ENCODE measurements around the gene HHIP. TPM values are rescaled to one million over a fixed set of nuclear protein-coding genes. Genes with fewer than 3 reads are reported as not detected.
A peak's percentile ranks its signal among the peaks of the same experiment; 100 is the strongest.

The HHIP gene
- total and polyA plus RNA-seq, 3 donors from 2014 or later, result 3.5 to 5.3 (median 3.5) TPM

DNA sequence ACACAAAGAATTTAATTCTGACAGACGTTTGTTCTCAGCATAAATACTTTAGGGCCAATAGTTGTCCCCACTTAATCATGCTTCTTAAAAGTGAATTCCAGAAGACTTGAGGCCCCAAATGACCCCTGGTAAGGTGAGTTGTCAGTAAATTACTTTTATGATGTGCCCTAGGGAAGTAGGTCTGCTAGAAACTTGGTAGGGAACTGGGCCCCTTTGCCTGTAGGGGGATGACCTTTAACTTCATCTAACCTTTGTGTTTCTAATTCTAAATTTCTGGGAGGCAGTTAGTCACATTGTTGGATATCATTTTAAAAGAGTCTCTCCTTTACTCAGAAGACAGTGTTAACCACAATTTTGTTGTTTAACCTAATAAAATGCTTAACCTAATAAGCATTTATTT lies 28.8 kb downstream of the HHIP start:
- Histone ChIP-seq H3K36me3 (ENCODE audit: low read depth, missing control alignments) (no peaks in the 10 kb centered on the region), H3K9me3 (no peaks in the 10 kb centered on the region), H3K27me3 (no peaks in the 10 kb centered on the region), H3K4me3 (no peak overlapping the region), H3K27ac (peak overlapping the region in 1 of 2 donors; percentile 17), H3K4me1 (no peaks in the 10 kb centered on the region)
- no peak for TF ChIP-seq POLR2A (IDR thresholded peaks at IDR 0.05)
- TF ChIP-seq, protein P1, sequence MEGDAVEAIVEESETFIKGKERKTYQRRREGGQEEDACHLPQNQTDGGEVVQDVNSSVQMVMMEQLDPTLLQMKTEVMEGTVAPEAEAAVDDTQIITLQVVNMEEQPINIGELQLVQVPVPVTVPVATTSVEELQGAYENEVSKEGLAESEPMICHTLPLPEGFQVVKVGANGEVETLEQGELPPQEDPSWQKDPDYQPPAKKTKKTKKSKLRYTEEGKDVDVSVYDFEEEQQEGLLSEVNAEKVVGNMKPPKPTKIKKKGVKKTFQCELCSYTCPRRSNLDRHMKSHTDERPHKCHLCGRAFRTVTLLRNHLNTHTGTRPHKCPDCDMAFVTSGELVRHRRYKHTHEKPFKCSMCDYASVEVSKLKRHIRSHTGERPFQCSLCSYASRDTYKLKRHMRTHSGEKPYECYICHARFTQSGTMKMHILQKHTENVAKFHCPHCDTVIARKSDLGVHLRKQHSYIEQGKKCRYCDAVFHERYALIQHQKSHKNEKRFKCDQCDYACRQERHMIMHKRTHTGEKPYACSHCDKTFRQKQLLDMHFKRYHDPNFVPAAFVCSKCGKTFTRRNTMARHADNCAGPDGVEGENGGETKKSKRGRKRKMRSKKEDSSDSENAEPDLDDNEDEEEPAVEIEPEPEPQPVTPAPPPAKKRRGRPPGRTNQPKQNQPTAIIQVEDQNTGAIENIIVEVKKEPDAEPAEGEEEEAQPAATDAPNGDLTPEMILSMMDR (IDR thresholded peaks at IDR 0.05), result no peak
- DNase-seq, result no peak
- intact Hi-C loops (cut with DNase I; ENCODE audit: low total_unique reads), result no loop called here
- 43 to 46% methylated on average over 1 of the region's 1 CpG for WGBS, 2 donors

DNA sequence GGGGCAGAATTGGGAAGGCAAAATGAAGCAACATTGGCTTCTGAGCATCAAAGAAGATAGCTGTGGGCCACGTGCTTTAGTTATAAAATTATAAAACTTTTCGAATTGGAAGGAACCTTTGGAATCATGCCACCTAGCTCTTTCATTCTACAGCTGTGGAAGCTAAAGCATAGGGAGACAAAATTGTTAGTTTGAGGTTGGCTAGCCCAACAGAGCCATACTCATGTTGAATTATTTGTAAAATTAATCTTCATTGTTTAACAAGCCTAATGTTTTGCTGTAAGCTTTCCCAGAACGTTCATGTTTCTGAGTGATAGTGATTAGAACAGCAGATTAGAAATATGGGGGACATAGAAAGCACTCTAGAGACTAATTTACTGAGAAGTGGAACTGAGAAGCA lies 35.9 kb downstream of the HHIP start:
- Histone ChIP-seq H3K4me1 (no peaks in the 10 kb centered on the region), H3K27ac (no peak overlapping the region), H3K36me3 (ENCODE audit: low read depth, missing control alignments) (no peaks in the 10 kb centered on the region), H3K4me3 (no peak overlapping the region), H3K27me3 (no peaks in the 10 kb centered on the region), H3K9me3 (no peaks in the 10 kb centered on the region)
- 29 to 47% methylated on average over 3 of the region's 3 CpGs for WGBS, 2 donors
- intact Hi-C loops (cut with DNase I; ENCODE audit: low total_unique reads), result no loop called here
- TF ChIP-seq POLR2A (IDR thresholded peaks at IDR 0.05), result no peak
- TF ChIP-seq, protein P1 (IDR thresholded peaks at IDR 0.05), result no peak
- no peak for DNase-seq

DNA sequence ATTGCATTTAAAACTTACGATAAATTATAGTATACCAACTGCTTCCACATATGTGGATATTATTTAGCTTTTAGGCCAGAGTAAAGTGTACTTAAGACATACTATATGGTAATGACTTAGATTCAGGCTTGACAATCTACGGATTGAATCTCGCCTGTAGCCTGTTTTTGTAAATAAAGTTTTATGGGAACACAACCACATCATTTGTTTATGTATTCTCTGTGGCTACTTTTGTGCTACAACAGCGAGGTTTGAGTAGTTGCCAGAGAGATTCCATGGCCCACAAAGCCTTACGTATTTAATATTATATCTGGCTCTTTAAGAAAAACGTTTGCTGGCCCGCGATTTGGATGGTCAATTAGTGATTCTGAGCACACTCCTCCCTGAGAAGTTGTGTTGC lies 37.6 kb downstream of the HHIP start:
- Histone ChIP-seq H3K4me1 (no peaks in the 10 kb centered on the region), H3K27ac (no peak overlapping the region), H3K36me3 (ENCODE audit: low read depth, missing control alignments) (no peaks in the 10 kb centered on the region), H3K27me3 (no peaks in the 10 kb centered on the region), H3K4me3 (no peak overlapping the region), H3K9me3 (no peaks in the 10 kb centered on the region)
- intact Hi-C loops (cut with DNase I; ENCODE audit: low total_unique reads), result no loop called here
- DNase-seq, result no peak
- TF ChIP-seq, protein P1 (IDR thresholded peaks at IDR 0.05), result no peak
- WGBS, 2 donors, result 71 to 75% methylated on average over 8 of the region's 8 CpGs

DNA sequence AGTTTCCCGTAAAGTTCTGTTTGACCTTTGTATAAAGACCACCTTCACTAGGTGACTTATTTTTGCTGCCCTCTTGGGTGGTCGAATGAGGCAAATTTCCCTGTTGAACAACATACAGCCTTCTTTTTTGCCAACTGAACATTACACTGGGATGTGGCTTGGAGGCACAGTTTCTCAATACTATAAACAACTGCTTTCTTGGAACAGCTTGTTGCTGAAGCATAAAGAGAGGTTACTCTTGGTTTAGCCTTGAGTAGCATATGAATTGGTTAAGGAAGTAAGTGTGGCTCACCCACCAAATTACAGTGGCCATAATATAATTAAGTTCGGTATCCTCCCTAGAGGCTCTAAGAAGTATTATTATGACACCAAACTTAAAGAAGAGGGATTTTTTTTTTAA lies 40.0 kb downstream of the HHIP start:
- DNase-seq, result no peak
- 55 to 70% methylated on average over 3 of the region's 3 CpGs for WGBS, 2 donors
- TF ChIP-seq POLR2A (IDR thresholded peaks at IDR 0.05), result no peak
- TF ChIP-seq, protein P1 (IDR thresholded peaks at IDR 0.05), result no peak
- no peaks in the 10 kb centered on the region for H3K27me3 ChIP-seq
- intact Hi-C loops (cut with DNase I; ENCODE audit: low total_unique reads), result no loop called here
- H3K27ac ChIP-seq, result no peak overlapping the region
- H3K9me3 ChIP-seq, result no peaks in the 10 kb centered on the region
- H3K4me1 ChIP-seq, result no peaks in the 10 kb centered on the region
- H3K4me3 ChIP-seq, result no peak overlapping the region
- H3K36me3 ChIP-seq (ENCODE audit: low read depth, missing control alignments), result no peaks in the 10 kb centered on the region

DNA sequence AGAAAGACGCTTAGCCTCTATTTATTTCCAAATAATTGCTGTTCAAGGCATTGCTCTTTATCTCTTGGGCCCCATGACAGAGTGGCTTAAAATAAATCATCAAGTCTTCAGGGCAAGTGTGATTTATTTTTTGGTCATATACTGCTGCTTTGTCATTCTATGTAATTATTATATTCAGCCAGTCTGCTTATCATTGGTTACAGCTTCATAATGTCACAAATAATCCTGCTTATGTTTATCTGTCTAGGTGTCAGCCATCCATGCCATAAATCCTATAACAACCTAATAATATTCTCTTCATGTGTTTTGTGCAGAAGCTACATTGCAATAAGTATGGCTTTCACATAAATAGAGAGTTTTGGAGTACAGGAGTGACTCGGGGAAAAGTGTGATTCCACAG lies 41.0 kb downstream of the HHIP start:
- Histone ChIP-seq H3K4me1 (no peaks in the 10 kb centered on the region), H3K27ac (no peak overlapping the region), H3K36me3 (ENCODE audit: low read depth, missing control alignments) (no peaks in the 10 kb centered on the region), H3K27me3 (no peaks in the 10 kb centered on the region), H3K9me3 (no peaks in the 10 kb centered on the region), H3K4me3 (no peak overlapping the region)
- DNase-seq, result no peak
- 75 to 83% methylated on average over 2 of the region's 2 CpGs for WGBS, 2 donors
- intact Hi-C loops (cut with DNase I; ENCODE audit: low total_unique reads), result no loop called here
- TF ChIP-seq, protein P1 (IDR thresholded peaks at IDR 0.05), result no peak
- TF ChIP-seq POLR2A (IDR thresholded peaks at IDR 0.05), result no peak
